IPS-18a (cell line): Measurements from ENCODE around the gene EFNB3.
A peak's percentile ranks its signal among the peaks of the same experiment; 100 is the strongest.

Experiments used
- H3K27ac ChIP-seq: one replicate; pipeline ENCODE4 v1.5.1; 2013; ENCODE audit warnings: low read length
- H3K27me3 ChIP-seq: one replicate; pipeline ENCODE4 v1.6.1; 2013; ENCODE audit warnings: mild to moderate bottlenecking, low read length; ENCODE audit not compliant: control insufficient read depth, insufficient read depth
- H3K36me3 ChIP-seq: one replicate; pipeline ENCODE4 v1.6.1; 2013; ENCODE audit warnings: low read depth, low read length; ENCODE audit not compliant: control insufficient read depth
- H3K4me1 ChIP-seq: one replicate; pipeline ENCODE4 v1.6.1; 2013; ENCODE audit warnings: low read depth, low read length; ENCODE audit not compliant: control insufficient read depth
- H3K4me3 ChIP-seq: one replicate; pipeline ENCODE4 v1.5.1; 2013; ENCODE audit warnings: low read length
- H3K9ac ChIP-seq: one replicate; pipeline ENCODE4 v1.6.1; 2013; ENCODE audit warnings: mild to moderate bottlenecking, low read length, moderate library complexity
- H3K9me3 ChIP-seq: one replicate; pipeline ENCODE4 v1.6.1; 2013; ENCODE audit warnings: low read depth, low read length; ENCODE audit not compliant: control insufficient read depth

Gene EFNB3

DNA sequence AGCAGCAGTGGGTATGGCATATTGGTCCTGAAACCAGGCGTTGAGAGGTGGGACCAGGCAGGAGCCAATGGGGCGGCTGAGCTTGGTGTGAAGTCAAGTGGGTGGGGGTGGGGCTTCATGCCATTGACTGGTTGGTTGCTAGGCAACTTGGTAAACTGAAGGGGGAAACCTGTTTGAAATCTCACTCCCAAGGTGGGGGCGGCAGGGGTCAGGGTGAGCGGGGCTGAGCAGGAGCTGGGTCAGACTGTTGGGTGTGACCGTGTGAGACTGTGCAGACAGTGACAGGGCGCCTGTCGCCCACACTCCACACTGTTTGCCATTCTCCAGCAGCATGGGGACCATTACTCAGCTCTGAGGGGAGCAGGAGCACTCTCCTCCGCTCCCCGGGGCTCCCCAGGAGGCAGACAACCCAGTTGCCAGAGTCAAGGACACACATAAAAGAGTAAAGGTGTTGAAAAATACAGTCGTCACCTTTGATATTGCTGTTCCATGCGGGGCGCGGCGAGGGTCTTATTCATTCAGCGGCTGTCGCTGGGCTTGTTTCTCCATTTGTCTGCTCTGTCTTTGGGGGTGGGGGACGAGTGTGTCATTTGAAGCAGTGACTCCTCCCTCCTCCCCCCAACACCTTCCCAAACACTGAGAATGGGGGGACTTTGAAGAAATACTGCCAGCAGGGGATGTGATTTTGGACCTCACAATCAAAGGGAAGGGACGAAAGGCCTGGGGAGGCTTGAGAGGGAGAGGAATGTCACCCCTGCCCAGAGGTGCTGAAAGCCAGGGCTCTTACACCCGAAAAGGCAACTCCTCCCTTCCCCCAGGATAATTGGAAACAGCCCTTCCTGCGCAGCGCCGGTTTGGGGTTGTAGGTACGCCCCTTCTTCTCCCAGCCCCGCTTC, 1.2 kb upstream of the EFNB3 start:
- Histone ChIP-seq H3K27ac (peak overlapping the region; percentile 29), H3K36me3 (peaks cover 8% of the 10 kb centered on the region), H3K27me3 (peaks cover 23% of the 10 kb centered on the region), H3K4me3 (peak overlapping the region; percentile 62), H3K9me3 (no peaks in the 10 kb centered on the region), H3K9ac (peak overlapping the region; percentile 65), H3K4me1 (peaks cover 24% of the 10 kb centered on the region)

DNA sequence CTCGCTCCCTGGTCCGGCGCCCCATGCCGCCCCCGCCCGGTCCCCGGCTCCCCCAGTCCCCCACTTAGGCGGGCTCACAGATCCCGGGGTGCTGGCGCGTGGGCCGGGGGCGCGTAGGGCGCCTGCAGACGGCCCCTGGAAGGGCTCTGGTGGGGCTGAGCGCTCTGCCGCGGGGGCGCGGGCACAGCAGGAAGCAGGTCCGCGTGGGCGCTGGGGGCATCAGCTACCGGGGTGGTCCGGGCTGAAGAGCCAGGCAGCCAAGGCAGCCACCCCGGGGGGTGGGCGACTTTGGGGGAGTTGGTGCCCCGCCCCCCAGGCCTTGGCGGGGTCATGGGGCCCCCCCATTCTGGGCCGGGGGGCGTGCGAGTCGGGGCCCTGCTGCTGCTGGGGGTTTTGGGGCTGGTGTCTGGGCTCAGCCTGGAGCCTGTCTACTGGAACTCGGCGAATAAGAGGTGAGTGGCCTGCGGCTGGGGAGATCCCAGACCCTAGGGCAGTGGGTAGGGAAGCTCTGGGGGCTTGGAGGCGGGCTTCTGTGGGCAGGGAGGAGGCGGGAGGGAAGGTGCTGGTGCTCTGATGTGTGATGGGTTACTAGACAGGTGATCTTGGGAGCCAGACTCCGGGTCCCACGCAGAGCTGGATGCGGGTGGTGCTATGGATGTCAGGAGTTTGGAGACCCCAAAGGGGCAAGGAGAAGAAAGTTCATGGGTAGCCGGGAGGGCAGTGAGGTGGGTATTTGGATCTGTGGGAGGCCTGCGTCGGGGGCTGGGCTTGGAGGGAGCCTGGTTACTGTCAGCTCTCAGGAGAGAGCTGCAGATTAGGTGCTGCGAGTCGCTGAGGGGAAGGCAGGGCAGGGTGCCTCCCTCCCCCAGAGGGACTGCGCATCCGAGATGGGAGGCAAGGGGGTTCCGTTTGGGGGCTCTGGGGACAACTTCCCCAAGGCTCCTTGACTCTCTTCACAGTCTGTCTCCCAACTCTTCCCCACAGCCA, 560 bp downstream of the EFNB3 start:
- H3K9ac ChIP-seq, result peak overlapping the region; percentile 45

DNA sequence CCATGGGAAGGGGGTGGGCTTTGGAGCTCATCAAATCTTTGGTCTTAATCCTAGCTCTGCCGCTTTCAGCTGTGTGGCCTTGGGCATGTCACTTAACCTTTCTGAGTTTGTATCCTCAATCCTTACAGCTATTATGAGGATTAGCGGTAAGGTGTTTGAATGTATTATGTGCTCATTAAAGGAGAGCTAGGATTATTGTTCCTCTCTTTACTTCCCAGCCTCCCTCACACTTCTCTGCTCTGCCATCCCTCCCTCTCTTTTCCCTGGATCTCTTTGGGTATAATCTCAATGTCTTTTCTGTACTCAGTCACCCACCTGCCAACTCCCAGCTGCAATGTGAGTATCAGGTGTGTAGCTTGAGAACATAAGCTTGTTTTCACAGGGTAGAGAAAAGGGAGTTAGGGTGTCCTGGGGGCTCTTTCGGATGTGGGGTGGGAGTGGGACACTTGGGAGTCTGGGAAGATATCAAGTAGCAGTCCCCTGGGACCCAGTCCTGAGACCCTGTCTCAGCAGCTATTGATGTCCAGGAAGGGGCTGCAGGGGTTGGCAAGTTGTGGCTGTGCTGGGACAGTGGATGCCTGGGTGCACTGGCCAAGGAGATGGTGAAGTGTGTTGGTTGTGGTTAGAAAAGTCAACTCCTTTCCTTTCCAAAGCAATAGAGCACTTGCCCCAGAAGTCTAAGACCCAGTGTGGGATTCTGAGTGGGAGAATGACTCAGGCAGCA, 1.8 kb downstream of the EFNB3 start:
- peaks cover 3% of the 10 kb centered on the region for H3K36me3 ChIP-seq
- H3K4me3 ChIP-seq, result peak overlapping the region; percentile 62
- peaks cover 27% of the 10 kb centered on the region for H3K27me3 ChIP-seq
- H3K4me1 ChIP-seq, result peaks cover 31% of the 10 kb centered on the region
- H3K9ac ChIP-seq, result no peak overlapping the region
- no peaks in the 10 kb centered on the region for H3K9me3 ChIP-seq
- no peak overlapping the region for H3K27ac ChIP-seq

More for the DNA sequence above, 560 bp downstream of the EFNB3 start:
- Histone ChIP-seq H3K9me3 (no peaks in the 10 kb centered on the region), H3K27ac (no peak overlapping the region), H3K36me3 (peaks cover 8% of the 10 kb centered on the region), H3K27me3 (peaks cover 23% of the 10 kb centered on the region), H3K4me1 (peaks cover 24% of the 10 kb centered on the region), H3K4me3 (peak overlapping the region; percentile 62)

DNA sequence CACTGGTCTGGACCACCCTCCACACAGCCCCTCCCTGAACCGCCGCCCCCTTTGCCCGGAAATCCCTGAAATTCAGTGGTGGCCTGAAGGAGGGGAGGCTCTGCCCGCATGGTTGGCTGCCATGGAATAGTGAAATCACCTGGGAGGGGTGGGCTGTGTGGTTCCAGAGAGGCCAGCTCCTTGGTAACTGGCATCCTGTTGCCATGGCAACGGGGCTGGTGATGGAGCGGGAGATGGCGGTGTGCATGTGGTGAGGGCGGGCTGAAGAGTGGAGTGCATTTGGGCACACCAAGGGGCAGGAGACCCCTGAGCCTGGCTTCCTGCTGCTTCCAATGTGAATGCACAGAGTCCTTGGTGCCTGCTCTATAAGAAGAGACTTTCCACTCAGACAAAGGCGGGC, 2.4 kb downstream of the EFNB3 start:
- peaks cover 38% of the 10 kb centered on the region for H3K4me1 ChIP-seq

DNA sequence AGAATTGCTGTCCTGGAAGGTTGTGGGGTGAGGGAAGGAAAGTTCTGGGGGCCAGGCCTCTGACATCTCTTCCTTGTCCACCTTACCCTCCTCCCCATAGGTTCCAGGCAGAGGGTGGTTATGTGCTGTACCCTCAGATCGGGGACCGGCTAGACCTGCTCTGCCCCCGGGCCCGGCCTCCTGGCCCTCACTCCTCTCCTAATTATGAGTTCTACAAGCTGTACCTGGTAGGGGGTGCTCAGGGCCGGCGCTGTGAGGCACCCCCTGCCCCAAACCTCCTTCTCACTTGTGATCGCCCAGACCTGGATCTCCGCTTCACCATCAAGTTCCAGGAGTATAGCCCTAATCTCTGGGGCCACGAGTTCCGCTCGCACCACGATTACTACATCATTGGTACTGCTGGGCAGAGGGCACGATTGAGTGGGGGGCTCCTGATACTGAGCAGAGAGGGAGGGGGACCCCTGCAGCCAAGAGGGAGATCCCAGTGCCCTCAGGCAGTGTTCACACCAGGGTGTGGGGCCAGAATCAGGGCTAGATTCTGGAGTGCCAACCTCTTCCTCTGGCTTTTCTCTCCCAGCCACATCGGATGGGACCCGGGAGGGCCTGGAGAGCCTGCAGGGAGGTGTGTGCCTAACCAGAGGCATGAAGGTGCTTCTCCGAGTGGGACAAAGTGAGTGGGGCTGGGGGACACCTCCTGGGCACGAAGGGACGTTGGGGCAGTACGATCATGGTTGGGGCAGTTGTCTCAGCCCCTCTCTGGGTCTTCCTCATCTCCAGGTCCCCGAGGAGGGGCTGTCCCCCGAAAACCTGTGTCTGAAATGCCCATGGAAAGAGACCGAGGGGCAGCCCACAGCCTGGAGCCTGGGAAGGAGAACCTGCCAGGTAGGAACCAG, 3.1 kb downstream of the EFNB3 start:
- Histone ChIP-seq H3K36me3 (no peaks in the 10 kb centered on the region), H3K4me3 (no peak overlapping the region), H3K9me3 (no peaks in the 10 kb centered on the region), H3K9ac (no peak overlapping the region), H3K27ac (no peak overlapping the region), H3K27me3 (peaks cover 30% of the 10 kb centered on the region), H3K4me1 (peaks cover 39% of the 10 kb centered on the region)

More for the DNA sequence above, 2.4 kb downstream of the EFNB3 start:
- H3K4me3 ChIP-seq, result no peak overlapping the region
- H3K27me3 ChIP-seq, result peaks cover 30% of the 10 kb centered on the region
- no peak overlapping the region for H3K9ac ChIP-seq
- H3K9me3 ChIP-seq, result no peaks in the 10 kb centered on the region
- H3K36me3 ChIP-seq, result no peaks in the 10 kb centered on the region
- no peak overlapping the region for H3K27ac ChIP-seq

DNA sequence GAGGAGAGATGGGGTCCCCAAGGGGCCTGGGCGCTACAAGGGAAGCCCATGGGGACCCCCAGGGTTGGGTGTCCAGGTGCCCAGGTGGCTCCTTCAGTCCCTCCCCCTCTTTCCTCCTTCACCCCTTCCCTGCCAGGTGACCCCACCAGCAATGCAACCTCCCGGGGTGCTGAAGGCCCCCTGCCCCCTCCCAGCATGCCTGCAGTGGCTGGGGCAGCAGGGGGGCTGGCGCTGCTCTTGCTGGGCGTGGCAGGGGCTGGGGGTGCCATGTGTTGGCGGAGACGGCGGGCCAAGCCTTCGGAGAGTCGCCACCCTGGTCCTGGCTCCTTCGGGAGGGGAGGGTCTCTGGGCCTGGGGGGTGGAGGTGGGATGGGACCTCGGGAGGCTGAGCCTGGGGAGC, 4.0 kb downstream of the EFNB3 start:
- Histone ChIP-seq H3K27ac (no peak overlapping the region), H3K9me3 (no peaks in the 10 kb centered on the region), H3K4me1 (peaks cover 32% of the 10 kb centered on the region), H3K36me3 (no peaks in the 10 kb centered on the region), H3K27me3 (peaks cover 25% of the 10 kb centered on the region), H3K9ac (no peak overlapping the region), H3K4me3 (no peak overlapping the region)

DNA sequence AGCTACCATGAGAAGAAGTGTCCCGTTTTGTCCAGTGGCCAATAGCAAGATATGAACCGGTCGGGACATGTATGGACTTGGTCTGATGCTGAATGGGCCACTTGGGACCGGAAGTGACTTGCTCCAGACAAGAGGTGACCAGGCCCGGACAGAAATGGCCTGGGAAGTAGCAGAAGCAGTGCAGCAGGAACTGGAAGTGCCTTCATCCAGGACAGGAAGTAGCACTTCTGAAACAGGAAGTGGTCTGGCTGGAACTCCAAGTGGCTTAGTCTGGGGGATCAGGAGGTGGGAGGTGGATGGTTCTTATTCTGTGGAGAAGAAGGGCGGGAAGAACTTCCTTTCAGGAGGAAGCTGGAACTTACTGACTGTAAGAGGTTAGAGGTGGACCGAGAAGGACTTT, 5.3 kb downstream of the EFNB3 start:
- no peak overlapping the region for H3K9ac ChIP-seq
- H3K27me3 ChIP-seq, result peaks cover 20% of the 10 kb centered on the region
- H3K4me3 ChIP-seq, result no peak overlapping the region
- H3K36me3 ChIP-seq, result no peaks in the 10 kb centered on the region
- no peak overlapping the region for H3K27ac ChIP-seq
- peaks cover 25% of the 10 kb centered on the region for H3K4me1 ChIP-seq
- H3K9me3 ChIP-seq, result no peaks in the 10 kb centered on the region

DNA sequence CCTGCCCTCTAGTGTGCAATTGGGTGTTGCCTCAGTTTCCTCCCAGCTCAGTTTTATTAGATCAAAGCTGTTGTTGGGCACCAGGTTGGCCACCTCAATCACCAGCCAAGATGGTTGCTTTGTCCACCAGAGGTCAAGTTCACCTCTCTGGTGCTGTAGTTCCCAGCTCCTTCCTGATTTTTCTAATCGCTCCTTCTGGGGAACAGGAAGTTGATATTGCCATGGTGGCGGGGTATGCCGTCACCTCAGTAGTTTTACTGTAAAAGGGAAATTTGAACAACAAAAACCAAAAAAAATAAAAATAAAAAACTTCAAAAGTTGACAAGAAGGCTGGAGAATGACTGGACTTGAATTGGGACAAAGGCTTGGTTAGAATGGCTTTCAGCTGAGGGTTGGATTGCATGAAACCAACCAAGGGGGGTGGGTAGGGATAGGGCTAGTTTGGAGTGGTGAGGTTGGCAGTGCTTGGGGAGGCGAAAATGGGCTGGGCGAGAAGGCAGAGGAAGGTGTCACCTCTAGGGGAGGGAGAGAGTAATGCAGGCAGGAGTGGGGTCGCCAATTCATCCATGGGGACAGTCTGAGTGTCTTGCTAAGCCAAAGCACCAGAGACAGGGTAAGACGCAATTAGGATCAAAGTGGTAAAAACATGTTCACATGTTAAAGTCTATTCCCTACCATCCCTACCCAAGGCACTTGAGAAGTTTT, 6.2 kb downstream of the EFNB3 start:
- no peaks in the 10 kb centered on the region for H3K36me3 ChIP-seq
- no peak overlapping the region for H3K27ac ChIP-seq
- no peak overlapping the region for H3K4me3 ChIP-seq
- peaks cover 24% of the 10 kb centered on the region for H3K4me1 ChIP-seq
- H3K27me3 ChIP-seq, result peaks cover 13% of the 10 kb centered on the region
- no peak overlapping the region for H3K9ac ChIP-seq
- no peaks in the 10 kb centered on the region for H3K9me3 ChIP-seq

DNA sequence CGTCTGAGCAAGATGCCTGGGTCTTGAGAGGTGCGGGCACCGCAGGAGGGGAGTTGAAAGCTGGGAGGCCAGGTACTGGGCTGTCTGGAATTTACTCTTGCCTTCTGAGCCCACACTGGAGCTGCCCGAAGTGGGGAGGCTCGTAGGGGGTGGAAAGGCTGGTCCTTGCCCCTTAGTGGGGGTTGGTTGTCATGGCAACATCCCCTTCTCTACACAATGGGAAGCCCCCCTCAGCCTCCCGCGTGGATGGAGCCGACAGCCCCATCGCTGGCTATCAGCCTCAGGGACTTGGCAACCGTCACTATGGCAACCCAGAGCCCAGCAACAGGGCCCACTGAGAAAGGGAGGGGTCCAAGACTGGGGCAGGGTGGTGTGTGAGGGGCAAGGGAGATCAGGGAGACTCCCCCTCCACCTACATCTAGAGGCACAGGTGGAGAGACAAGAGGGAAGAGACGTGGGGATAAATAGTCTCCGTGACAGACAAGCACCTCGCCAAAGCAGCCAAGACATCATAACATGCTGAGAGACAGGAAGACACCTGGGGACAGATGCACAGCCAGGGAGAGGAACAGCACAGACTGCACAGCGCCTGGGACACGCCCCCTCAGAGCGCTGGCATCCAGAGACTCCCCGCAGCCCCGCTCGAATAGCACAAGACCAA, 7.2 kb downstream of the EFNB3 start:
- H3K4me3 ChIP-seq, result no peak overlapping the region
- H3K36me3 ChIP-seq, result no peaks in the 10 kb centered on the region
- peaks cover 7% of the 10 kb centered on the region for H3K27me3 ChIP-seq
- no peaks in the 10 kb centered on the region for H3K9me3 ChIP-seq
- peaks cover 26% of the 10 kb centered on the region for H3K4me1 ChIP-seq
- no peak overlapping the region for H3K27ac ChIP-seq
- no peak overlapping the region for H3K9ac ChIP-seq

DNA sequence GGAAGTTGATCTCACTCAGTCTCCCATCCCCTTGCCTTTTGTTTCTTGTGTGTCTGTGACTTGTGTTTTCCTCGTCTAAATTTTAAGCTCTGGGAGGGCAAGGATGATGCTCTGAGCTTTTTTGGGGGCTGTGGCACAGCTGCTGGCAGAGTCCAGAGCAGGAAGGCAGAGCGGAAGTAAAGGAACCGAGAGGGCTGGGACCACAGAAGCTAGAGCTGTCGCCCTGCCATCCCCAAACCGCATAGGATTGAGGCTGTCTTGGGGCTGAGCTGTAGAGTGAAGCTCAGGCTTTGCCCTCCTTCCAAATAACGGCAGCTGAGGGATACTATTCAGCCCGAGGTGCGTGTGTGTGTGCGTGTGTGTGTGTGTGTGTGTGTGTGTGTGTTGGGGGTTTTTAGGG, 8.8 kb downstream of the EFNB3 start:
- Histone ChIP-seq H3K27ac (no peak overlapping the region), H3K4me1 (peaks cover 32% of the 10 kb centered on the region), H3K9me3 (no peaks in the 10 kb centered on the region), H3K4me3 (no peak overlapping the region), H3K9ac (no peak overlapping the region), H3K36me3 (no peaks in the 10 kb centered on the region), H3K27me3 (peaks cover 18% of the 10 kb centered on the region)
